Hematopoietic multipotent progenitor cell treated with erythropoietin and hydrocortisone succinate and interleukin-3 and kit ligand, for 8 days (in vitro differentiated cells): ENCODE measurements around the gene YBEY.

Experiments
- DNase-seq: peaks from one replicate; pipeline ENCODE4 v3.0.0-alpha.2; 2015

The YBEY gene

DNA sequence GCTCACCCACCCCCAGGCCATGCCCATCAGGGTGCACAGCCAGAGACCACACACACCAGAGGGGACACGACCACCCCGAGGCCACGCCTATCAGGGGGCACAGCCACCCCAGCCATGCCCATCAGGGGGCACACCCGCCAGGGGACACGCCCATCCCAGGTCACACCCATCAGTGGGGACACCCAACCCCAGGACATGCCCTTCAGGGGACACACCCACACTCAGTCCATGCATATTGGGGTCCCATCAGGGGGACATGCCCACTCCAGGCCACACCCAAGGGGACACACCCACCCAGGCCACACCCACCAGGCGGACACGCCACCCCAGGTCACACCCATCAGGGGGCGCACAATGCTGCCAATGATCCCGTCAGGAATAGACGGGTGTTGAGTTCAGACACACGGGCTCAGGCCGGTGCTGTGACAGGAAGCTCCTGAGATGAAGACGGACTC is 21.4 kb upstream of the YBEY start:
- peak; percentile 56 for DNase-seq

GRCh38 chr21:46265736-46266525 is 20.2 kb upstream of the YBEY start:
- no peak for DNase-seq

DNA sequence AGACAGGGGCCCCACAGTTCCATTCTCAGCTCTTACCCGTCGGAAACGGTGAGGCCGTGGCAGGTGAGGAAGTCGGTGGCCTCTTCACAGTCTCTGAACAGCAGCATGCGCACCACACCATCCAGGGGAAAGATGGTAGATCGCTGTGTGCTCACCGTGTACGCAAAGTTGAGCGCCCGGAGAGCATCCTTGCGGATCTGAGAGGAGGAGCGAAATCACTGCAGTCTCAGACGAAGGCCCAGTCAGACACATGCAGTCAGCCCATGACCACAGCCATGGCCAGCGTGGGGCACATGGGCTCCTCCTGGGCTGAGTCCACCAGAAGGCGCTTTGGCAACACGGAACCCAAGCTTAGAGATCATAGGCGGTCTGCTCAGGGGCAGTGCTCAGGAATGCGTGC is 19.2 kb upstream of the YBEY start:
- DNase-seq: no peak

DNA sequence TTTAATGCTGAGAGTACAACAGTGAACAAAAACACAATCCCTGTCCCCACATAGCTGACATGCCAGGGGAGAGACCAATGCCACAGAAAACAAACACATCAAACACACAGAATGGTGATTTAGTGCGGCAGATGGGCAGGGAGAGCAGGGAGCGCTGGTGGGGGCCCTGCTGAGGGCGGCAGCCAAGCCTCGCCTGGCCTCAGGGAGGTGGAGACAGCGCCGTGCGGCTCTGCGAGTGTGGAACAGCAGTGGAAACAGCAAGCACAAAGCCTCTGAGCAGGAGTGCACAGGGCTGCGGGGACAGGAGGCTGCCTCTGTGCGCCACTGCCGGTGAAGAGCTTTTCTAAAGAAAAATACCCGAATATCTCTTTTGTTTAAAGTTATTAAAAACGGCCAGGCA is 17.8 kb upstream of the YBEY start:
- no peak for DNase-seq

DNA sequence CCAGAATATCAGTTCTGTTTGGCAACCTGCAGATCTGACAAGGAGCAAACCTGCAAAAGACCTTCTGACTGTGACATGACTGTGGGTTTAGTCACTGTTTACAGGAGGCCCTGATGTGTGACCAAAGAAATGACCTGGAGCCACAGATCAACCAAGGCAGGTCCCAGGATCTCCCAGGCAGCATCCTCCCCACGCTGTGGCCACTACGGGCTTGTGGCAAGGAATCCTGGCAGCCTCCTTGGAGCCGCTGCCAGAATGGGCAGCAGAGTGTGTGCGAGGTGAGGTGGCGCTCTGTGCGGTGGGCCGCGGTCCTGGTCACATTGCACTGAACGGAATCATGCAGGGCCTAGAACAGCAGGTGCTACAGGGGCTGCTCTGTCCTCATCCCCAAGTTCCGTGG is 16.7 kb upstream of the YBEY start:
- no peak for DNase-seq

DNA sequence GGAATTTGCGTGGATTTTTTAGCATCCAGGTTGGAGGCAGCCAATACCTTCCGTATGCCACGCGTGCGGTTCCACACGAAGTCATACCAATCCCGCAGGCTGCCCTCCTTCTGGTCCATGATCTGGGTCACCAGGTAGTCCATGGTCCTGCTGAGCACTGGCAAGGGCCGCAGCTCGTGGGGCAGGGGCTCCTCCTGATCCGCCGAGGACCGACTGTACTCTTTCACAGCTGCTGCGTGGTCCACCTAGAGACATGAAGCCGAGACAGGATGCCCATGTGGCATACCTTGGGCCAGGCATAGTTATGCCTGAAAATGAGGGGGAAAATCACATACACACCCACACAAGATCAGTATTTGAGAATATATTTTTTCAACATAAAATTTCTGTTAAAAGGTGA is 12.8 kb upstream of the YBEY start:
- DNase-seq: no peak

DNA sequence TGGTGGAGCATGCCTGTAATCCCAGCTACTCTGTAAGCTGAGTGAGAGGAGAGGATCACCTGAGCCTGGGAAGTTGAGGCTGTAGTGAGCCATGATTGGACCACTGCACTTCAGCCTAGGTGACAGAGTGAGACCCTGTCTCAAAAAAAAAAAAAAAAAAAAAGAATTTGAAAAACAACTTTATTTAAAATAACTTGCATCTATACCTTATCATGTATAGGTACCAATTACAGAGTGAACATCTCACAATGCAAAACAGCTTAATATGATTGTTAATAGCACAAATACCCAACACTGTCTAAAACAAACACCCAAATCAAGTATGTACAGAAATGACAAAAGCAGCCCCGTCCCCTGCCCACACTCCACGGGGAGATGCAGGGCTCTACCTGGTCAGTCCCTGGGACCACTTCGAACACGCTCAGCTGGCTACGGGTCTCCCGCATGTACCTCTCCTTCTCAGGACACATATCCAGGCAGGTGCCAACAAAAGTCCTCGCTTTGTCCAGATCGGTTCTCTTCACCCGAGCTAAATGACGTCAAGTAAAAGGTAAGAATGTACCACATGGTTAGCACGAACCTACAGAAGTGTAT is 11.2 kb upstream of the YBEY start:
- no peak for DNase-seq

GRCh38 chr21:46284077-46284644 is 2.0 kb upstream of the YBEY start:
- peak; percentile 20 for DNase-seq

DNA sequence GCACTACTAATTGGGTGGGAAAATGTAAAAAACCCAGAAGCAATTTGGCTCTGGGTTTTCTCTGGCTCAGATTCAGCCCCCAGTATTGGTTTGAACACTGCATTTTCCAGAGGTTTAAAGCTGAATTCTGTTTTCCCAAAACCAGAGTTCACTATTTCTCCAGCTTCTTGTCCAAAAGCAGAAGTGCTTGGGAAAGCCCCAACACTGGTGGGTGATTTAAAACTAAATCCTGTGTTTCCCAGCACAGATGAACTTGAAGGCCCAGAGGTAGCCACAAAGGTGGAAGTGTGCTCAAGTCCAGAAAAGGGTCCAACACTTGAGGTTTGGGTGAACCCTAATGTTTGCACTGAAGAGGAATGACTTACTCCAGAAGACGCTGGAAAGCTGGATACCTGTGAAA is 1.4 kb upstream of the YBEY start:
- DNase-seq: no peak

- DNase-seq: no peak
Measured at GRCh38 chr21:46285206-46285661, 908 bp upstream of the YBEY start, which contains the start of gene MCM3AP. TSS of gene MCM3AP (minus strand) at chr21:46285611. CDS start at chr21:46285286, 325 bp downstream.

- DNase-seq: peak; percentile 57
Measured at GRCh38 chr21:46286648-46287002, 483 bp downstream of the YBEY start.

DNA sequence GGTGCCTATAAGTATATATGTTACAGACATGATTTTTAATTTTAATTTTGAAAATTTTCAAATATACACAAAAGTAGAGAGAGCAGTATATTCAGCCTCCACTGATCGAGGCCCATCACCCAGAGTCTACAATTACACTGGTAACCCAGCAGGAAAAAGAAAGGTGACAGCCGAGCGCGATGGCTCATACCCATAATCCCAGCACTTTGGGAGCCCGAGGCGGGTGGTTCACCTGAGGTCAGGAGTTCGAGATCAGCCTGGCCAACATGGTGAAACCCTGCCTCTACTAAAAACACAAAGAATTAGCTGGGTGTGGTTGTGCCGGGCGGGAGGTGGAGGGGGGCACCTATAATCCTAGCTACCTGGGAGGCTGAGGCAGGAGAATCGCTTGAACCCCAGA is 1.4 kb downstream of the YBEY start:
- no peak for DNase-seq

- no peak for DNase-seq
Measured at GRCh38 chr21:46289655-46290179, 3.6 kb downstream of the YBEY start.

- no peak for DNase-seq
Measured at GRCh38 chr21:46291561-46291960, 5.4 kb downstream of the YBEY start.

DNA sequence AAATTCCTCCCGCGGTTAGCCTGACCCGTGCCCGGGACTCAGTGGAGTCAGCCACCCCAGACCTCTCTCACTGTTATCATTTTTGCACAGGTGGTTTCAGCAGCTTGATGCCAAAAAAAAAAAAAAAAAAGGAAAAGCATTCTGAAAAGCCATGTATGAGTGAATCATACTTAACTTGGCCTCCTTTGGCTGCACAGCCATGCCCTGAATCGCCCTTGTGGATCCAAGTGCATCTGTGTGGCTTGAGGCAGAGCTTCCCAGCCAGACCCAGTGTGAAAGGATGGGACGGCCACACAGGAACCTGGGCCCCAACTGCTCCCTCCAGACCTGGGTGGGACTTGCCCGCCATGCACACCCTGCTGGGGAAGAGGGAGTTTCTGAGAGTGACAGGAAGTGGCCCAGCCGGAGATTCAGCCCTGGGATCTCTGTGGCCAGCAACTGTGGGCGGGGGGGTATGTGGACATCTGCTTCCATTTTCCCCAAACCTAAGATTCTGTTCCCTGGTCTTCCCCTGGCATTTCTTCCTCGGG is 8.6 kb downstream of the YBEY start:
- peak; percentile 84 for DNase-seq

DNA sequence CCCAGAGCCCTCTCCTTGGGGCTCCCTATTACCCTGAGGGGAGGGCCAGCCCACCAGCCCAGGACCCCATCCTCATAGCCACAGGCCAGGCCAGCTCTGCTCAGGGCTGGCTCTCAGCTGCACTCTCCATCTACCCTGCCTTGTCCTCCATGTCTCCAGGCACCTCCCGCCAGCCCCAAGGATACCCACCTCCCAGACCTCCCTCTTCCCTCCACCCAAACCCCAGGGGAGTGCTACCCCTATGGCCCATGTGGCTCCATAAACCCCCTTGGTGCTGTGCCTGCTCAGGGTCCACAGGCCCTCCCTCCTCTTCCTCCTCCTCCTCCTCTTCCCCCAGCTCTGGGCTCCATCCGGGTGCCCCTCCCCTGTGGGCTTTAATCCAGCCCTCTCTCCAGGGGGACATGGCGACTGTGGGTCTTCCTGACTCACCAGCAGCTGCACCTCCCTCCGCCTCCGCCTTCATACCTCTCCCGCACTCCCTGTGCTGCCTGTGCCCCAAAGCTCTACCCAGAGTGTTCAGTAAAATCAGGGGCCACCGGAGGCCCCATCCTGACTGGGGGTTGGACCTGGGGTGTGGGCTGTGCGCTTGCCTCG is 9.1 kb downstream of the YBEY start:
- peak; percentile 27 for DNase-seq

GRCh38 chr21:46295996-46296752 is 10.0 kb downstream of the YBEY start:
- peak; percentile 93 for DNase-seq

DNA sequence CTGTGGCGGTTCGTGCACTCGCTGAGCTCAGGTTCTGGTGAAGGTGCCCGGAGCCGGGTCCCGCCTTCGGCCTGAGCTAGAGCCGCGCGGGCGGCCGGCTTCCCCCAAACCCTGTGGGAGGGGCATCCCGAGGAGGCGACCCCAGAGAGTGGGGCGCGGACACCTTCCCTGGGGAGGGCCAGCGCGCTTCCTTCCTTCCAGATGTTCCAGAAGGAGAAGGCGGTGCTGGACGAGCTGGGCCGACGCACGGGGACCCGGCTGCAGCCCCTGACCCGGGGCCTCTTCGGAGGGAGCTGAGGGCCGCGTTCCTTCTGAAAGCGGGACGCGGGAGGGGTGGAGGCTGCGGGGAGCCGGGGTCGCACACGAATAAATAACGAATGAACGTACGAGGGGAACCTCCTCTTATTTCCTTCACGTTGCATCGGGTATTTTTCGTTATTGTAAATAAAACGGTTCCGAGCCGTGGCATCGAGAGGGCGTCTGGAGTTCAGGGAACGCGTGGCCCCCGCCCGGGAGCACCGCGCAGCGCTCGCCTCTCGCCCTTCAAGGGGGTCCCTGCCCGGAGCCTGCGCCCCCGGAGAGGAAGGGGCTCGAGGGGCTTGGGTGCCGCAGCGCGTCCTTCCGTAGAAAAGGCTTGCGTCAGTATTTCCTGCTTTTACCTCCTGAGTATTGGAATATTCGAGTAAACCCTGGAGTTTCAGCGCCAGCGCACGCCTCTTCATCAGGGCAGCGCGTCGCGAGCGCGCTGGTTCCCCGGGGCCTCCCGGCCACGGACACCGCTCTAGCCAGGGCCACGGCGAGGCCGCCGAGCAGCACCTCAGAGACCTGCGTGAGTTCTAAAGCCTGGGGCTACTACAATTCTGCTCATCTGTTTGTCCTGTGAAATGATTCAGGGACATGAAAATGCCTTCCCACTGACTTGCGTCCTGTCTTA is 11.5 kb downstream of the YBEY start:
- no peak for DNase-seq

DNA sequence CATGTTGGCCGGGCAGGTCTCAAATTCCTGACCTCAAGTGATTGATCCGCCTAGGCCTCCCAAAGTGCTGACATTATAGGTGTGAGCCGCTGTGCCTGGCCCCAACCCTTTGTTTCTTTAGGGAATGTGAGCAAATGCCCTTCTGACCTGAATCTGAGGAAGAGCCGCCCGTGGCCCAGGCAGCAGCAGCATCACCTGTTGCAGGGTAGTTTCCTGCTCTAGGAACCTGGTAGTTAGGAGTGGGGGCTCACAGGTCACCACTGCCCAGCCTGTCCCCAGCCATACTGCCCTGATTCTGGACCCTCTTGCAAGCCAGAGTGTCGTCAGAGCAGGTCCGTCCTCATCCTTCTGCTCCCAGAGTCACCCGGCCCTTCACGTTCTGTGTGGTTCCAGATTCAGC is 13.0 kb downstream of the YBEY start:
- no peak for DNase-seq

- DNase-seq: no peak
Measured at GRCh38 chr21:46301759-46302158, 15.6 kb downstream of the YBEY start.

DNA sequence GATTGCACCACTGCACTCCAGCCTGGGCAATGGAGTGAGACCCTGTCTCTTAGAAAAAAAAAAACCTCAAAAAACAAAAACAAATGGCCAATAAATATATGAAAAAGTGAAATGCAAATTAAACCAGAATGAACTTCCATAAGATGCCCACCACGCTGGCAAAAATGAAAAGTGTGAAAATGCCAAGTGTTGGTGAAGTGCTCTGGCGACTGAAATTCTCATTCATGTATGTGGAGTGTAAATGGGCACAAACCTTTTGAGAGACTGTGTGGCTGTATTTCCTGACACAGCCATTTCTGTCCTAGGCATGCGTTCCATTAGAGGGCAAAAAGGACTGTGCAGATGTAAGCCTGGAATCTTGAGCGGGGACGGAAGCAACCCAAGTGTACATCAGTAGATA is 18.3 kb downstream of the YBEY start:
- DNase-seq: no peak
